Lower leg skin (tissue), 4 donors: ENCODE data around the gene ATP8A2. TPM values are rescaled to one million over a fixed set of nuclear protein-coding genes. Genes with fewer than 3 reads are reported as not detected.

Experiments used
- DNase-seq, 2 donors: peaks; one replicate each; pipeline ENCODE4 v3.0.0-alpha.2; 2019; ENCODE audit warnings: low spot score in 2 of 2
- H3K4me3 ChIP-seq: fragments of 200-600 bp; sonication (generic); 2 replicates; pipeline ENCODE4 v1.5.1; 2017; ENCODE audit warnings: mild to moderate bottlenecking, low read depth; ENCODE audit not compliant: poor library complexity, severe bottlenecking
- POLR2A ChIP-seq, 2 donors: fragments of 450-650 bp; IDR thresholded peaks; one replicate each; pipeline ENCODE4 v1.6.1; 2016 to 2017; ENCODE audit warnings: antibody characterized with exemption in 2 of 2, mild to moderate bottlenecking in 1 of 2, moderate library complexity in 1 of 2
- WGBS, 2 donors: methylation state at CpG; one replicate each; pipeline ENCODE4 v1.1.5; 2018; 5-methylcytosine and 5-hydroxymethylcytosine counted together
- intact Hi-C: fragments of 100-400 bp; cut with DNase I; formaldehyde crosslinking; loops from one replicate; pipeline ENCODE4 v1.15.0; 2023; ENCODE audit warnings: low total_unique reads
- total RNA-seq, 4 donors: library from RNA; depleted of rRNA; stranded (reverse); fragments of >200 nt; gene quantifications; one replicate each; pipeline ENCODE4 v1.1.0, GENCODE V29; 2016
- TF ChIP-seq, protein P1 (sequence below), 3 donors: fragments of 450-650 bp; IDR thresholded peaks; one replicate each; pipeline ENCODE4 v1.5.1; 2016; ENCODE audit warnings: antibody characterized with exemption in 3 of 3, mild to moderate bottlenecking in 3 of 3, moderate library complexity in 2 of 3

ATP8A2 gene
- total RNA-seq, 4 donors from 2014 or later = 0.05 to 0.23 TPM; not detected in 2

DNA sequence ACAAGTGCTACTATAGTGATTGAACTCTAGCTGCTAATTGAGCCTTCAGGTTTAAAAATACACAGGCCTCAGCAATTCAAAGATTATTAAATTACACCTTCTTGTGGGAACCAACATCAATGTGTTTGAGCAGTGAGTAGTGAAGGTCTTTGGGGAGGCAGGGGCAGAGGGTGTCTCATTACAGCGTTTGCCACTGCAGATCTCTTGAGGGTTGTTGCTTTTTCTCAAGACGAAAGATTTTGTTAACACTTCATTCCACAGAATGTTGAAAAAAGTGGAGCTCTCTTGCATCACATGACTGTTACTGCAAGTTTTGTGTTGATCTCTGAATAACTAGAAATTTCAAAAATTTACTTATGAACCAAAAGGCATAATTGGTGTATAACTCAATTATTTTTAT is 253.6 kb downstream of the ATP8A2 start:
- TF ChIP-seq, protein P1, sequence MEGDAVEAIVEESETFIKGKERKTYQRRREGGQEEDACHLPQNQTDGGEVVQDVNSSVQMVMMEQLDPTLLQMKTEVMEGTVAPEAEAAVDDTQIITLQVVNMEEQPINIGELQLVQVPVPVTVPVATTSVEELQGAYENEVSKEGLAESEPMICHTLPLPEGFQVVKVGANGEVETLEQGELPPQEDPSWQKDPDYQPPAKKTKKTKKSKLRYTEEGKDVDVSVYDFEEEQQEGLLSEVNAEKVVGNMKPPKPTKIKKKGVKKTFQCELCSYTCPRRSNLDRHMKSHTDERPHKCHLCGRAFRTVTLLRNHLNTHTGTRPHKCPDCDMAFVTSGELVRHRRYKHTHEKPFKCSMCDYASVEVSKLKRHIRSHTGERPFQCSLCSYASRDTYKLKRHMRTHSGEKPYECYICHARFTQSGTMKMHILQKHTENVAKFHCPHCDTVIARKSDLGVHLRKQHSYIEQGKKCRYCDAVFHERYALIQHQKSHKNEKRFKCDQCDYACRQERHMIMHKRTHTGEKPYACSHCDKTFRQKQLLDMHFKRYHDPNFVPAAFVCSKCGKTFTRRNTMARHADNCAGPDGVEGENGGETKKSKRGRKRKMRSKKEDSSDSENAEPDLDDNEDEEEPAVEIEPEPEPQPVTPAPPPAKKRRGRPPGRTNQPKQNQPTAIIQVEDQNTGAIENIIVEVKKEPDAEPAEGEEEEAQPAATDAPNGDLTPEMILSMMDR (IDR thresholded peaks at IDR 0.05) = no peak
- TF ChIP-seq POLR2A (IDR thresholded peaks at IDR 0.05) = no peak
- 63 to 67% methylated on average over 2 of the region's 2 CpGs for WGBS, 2 donors
- H3K4me3 ChIP-seq = no peak overlapping the region
- DNase-seq = no peak
- intact Hi-C loops = no loop called here

DNA sequence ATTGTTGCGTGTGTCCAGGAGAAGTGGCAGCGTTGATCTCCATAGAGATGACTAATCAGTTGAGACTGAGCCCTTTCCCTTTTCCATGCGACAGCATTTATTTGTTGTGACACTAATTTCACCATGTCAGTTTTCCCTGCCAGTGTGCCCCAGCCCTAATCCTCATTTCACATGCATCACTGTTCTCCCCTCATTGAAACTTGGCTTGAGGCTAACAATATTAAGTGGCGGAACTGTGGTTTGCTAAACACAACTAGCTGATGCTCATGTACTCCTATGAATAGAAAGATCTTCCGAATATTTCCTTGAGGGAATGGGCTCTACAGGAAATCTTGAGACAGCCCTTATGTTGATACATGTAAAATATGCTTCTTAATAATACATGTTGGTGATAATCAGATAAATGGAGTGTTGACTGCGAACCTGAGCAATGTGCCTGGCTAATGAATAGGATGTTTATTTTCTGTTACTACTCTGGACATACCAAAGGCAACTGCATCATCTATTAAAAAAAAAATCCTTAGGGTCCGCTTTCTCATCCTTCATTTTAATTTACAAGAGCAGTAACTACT is 258.6 kb downstream of the ATP8A2 start:
- 86% methylated on average over 7 of the region's 7 CpGs for WGBS, 2 donors
- intact Hi-C loops = no loop called here
- TF ChIP-seq, protein P1 (IDR thresholded peaks at IDR 0.05) = no peak
- TF ChIP-seq POLR2A (IDR thresholded peaks at IDR 0.05) = no peak

DNA sequence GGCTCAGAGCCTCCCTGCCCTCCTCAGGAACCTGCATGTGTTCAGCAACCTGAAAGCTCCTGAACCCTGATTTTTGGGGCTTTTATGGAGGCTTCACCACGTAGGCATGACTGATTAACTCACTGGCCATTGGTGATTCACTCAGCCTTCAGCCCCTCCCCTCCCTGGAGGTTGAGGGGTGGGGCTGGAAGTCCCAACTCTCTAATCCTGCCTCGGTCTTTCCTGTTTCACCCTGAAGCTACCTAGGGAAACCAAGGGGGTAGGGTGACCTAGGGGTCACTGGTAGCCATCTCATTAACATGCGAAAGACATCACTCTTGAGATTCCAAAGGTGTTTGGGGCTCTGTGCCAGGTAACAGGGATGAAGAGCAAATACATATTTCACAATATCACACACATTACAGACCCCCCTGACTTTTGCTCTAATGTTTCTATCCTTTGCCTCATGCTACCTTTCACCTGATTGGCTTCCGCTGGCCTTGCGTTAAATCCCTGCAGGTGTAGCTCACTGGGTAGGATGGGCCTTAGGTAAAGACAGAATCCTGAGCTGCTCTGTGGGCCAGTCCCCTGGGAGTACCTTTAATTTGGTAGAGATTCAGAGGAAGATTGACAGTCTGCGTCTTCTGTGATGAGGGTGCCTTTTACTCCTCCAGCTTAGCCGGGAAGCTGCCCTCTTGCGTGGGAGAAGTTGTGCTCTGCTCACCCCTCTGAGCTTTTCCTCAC is 260.6 kb downstream of the ATP8A2 start:
- 74 to 82% methylated on average over 7 to 8 of the region's 8 CpGs for WGBS, 2 donors
- H3K4me3 ChIP-seq = no peak overlapping the region
- no peak for DNase-seq
- TF ChIP-seq POLR2A (IDR thresholded peaks at IDR 0.05) = no peak
- TF ChIP-seq, protein P1 (IDR thresholded peaks at IDR 0.05) = no peak
- intact Hi-C loops = no loop called here

More for the DNA sequence above, 258.6 kb downstream of the ATP8A2 start:
- DNase-seq = no peak
- H3K4me3 ChIP-seq = no peak overlapping the region

DNA sequence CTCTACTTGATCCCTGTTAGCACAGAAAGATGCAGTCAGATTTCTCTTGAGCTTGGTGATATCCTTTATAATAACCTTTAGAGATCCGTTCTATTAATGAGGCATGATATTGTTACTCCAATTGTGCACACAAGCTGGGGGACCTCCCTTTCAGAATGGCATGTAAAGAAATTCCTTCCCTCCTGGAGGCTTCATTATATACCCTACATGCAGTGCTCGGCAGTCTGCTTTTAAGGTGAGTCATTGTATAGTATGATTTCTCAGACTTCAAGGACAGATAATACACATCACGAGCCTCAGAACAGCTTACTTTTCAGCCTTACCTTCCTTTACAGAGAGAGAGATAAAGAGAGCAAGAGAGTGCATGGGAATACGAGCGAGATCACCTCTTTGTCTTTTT is 261.3 kb downstream of the ATP8A2 start:
- WGBS, 2 donors = 67 to 68% methylated on average over 5 of the region's 5 CpGs
- intact Hi-C loops = no loop called here
- no peak for TF ChIP-seq POLR2A (IDR thresholded peaks at IDR 0.05)
- TF ChIP-seq, protein P1 (IDR thresholded peaks at IDR 0.05) = no peak
- no peak for DNase-seq
- H3K4me3 ChIP-seq = no peak overlapping the region

DNA sequence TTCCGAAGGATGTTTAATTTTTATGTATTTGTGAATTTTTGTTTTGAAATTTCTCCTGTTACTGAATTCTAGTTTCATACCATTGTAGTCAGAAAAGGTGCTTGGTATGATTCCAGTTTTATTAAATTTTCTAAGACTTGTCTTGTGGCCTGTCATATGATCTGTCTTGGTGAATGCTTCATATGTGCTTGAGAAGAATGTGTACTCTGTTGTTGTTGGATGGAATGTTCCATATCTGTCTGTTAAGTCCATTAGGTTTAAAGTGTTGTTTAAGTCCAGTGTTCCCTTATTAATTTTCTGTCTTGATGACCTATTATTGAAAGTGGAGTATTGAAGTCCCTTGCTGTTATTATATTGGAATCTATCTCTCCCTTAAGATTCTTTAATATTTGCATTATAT is 273.9 kb downstream of the ATP8A2 start:
- no peak overlapping the region for H3K4me3 ChIP-seq
- 90 to 93% methylated on average over 1 of the region's 1 CpG for whole genome bisulfite sequencing, 2 donors
- DNase-seq = no peak
- intact Hi-C loops = no loop called here
- TF ChIP-seq, protein P1 (IDR thresholded peaks at IDR 0.05) = no peak
- no peak for TF ChIP-seq POLR2A (IDR thresholded peaks at IDR 0.05)
